Sigmoid colon (tissue), 7 donors: ENCODE measurements around the gene RNF207. TPM values are rescaled to one million over a fixed set of nuclear protein-coding genes. Genes with fewer than 3 reads are reported as not detected.

Experiments used
- DNase-seq: peaks from one replicate; pipeline ENCODE4 v3.0.0-alpha.2; 2019
- H3K27ac ChIP-seq, 4 donors: fragments of 200-600 bp; sonication (generic); one replicate each; pipeline ENCODE4 v1.5.1; 2016 to 2019; ENCODE audit warnings: mild to moderate bottlenecking in 1 of 4
- H3K27me3 ChIP-seq, 3 donors: fragments of 200-600 bp; sonication (generic); one replicate each; pipeline ENCODE4 v1.5.1; 2019; ENCODE audit warnings: mild to moderate bottlenecking in 1 of 3
- H3K36me3 ChIP-seq, 4 donors: fragments of 200-600 bp; sonication (generic); one replicate each; pipeline ENCODE4 v1.5.1; 2016 to 2019
- H3K4me1 ChIP-seq, 4 donors: fragments of 200-600 bp; sonication (generic); one replicate each; pipeline ENCODE4 v1.5.1; 2017 to 2019
- H3K4me3 ChIP-seq, 4 donors: fragments of 200-600 bp; sonication (generic); one replicate each; pipeline ENCODE4 v1.5.1; 2017 to 2019; ENCODE audit warnings: mild to moderate bottlenecking in 2 of 4, moderate library complexity in 1 of 4
- H3K9me3 ChIP-seq, 4 donors: fragments of 200-600 bp in 3 of 4; sonication (generic) in 3 of 4; one replicate each; pipeline versions ENCODE4 v1.5.1 to v1.6.1; 2013 to 2019
- CTCF ChIP-seq, 4 experiments: fragments of 450-650 bp in 3 of 4; fragments of 200-600 bp in 1 of 4; IDR thresholded peaks; one replicate each; pipeline ENCODE4 v1.5.1; 2016 to 2019; ENCODE audit warnings: antibody characterized with exemption in 4 of 4, mild to moderate bottlenecking in 3 of 4, moderate library complexity in 2 of 4
- EP300 ChIP-seq, 4 donors: sonication (generic); formaldehyde crosslinking; IDR thresholded peaks; one replicate each; pipeline ENCODE4 v1.6.1; 2017; ENCODE audit warnings: antibody characterized with exemption in 4 of 4
- POLR2A ChIP-seq, 2 donors: fragments of 450-650 bp; IDR thresholded peaks; one replicate each; pipeline ENCODE4 v1.6.1; 2016; ENCODE audit warnings: antibody characterized with exemption in 2 of 2, mild to moderate bottlenecking in 2 of 2, moderate library complexity in 2 of 2
- POLR2AphosphoS5 ChIP-seq, 4 donors: sonication (generic); formaldehyde crosslinking; IDR thresholded peaks; one replicate each; pipeline ENCODE4 v1.6.1; 2017; ENCODE audit warnings: antibody characterized with exemption in 4 of 4
- WGBS, 2 donors: extraction: QIAGEN DNeasy Blood & Tissue Kit; methylation state at CpG; one replicate each; pipeline ENCODE4 v1.1.7; 2013; 5-methylcytosine and 5-hydroxymethylcytosine counted together
- intact Hi-C: fragments of 100-400 bp; cut with DNase I; formaldehyde crosslinking; loops from one replicate; pipeline ENCODE4 v1.15.1; 2023
- polyA plus RNA-seq, 3 donors: library from polyadenylated mRNA; stranded (reverse); fragments of 200-250 nt; gene quantifications; one replicate each; pipeline ENCODE4 v1.2.3, GENCODE V29; 2013
- total RNA-seq, 4 donors: library from RNA; depleted of rRNA; stranded (reverse); fragments of >200 nt; gene quantifications; one replicate each; pipeline ENCODE4 v1.1.0, GENCODE V29; 2016
- donor health status: healthy with polysubstance abuse.
- donor health status: Bipolar disorder and iron deficiency.
- donor health status: healthy.

Gene RNF207
- total and polyA plus RNA-seq, 7 donors: 5.3 to 24.3 (median 13.3) TPM

DNA sequence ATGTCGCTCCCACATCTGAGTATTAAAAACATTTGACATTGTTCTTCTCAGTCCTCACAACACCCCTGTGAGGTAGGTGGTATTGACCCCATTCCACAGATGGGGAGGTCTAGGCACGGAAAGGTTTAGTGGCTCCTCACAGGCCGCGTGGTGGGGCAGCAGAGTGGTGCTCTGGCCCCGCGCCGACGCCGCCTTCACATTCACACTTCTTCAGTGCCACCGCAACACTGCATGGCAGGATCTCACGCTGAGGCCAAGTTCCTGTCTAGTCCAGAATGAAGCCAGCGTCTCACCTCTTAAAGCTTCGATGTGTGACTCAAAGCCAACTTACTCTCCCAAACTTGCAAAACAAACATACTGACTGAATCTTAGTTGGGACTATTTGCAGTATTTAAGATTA lies 17.7 kb downstream of the RNF207 start:
- no peak overlapping the region for H3K4me3 ChIP-seq
- no peaks in the 10 kb centered on the region for H3K27me3 ChIP-seq
- no peaks in the 10 kb centered on the region for H3K9me3 ChIP-seq
- intact Hi-C loops: no loop called here
- no peak overlapping the region for H3K27ac ChIP-seq
- no peaks in the 10 kb centered on the region for H3K4me1 ChIP-seq
- TF ChIP-seq CTCF (IDR thresholded peaks at IDR 0.05) (no peak), POLR2AphosphoS5 (IDR thresholded peaks at IDR 0.05) (no peak), EP300 (IDR thresholded peaks at IDR 0.05) (no peak), POLR2A (IDR thresholded peaks at IDR 0.05) (no peak)
- no peak for DNase-seq
- 97 to 98% methylated on average over 13 of the region's 13 CpGs for WGBS, 2 donors
- peaks cover 12 to 74% (median 39%) of the 10 kb centered on the region in 4 donors for H3K36me3 ChIP-seq

DNA sequence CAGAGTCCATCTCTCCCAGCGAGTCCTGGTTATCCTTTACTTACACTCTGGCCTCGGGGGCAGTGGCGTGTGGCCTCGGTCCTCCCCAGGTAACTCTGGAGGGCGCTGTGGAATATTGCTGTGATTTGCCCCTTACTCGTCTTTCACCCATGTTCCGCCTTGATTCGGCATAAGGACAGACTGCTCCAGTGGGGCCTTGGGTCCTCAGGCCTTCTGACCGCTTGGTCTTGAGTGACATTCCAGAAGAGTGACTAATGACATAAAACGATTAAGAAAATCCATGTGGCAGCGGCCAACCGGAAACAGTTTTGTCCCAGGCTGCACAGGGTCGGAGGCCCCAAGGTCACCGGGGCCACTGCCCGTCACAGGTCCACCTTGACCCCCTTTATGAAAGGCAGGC lies 18.8 kb downstream of the RNF207 start:
- H3K4me1 ChIP-seq: no peaks in the 10 kb centered on the region
- intact Hi-C loops: no loop called here
- no peak for DNase-seq
- H3K36me3 ChIP-seq: peaks cover 12 to 84% (median 43%) of the 10 kb centered on the region in 4 donors
- H3K27ac ChIP-seq: no peak overlapping the region
- no peaks in the 10 kb centered on the region for H3K9me3 ChIP-seq
- WGBS, 2 donors: 85 to 90% methylated on average over 15 of the region's 15 CpGs
- H3K27me3 ChIP-seq: no peaks in the 10 kb centered on the region
- TF ChIP-seq POLR2A (IDR thresholded peaks at IDR 0.05) (no peak), POLR2AphosphoS5 (IDR thresholded peaks at IDR 0.05) (no peak), EP300 (IDR thresholded peaks at IDR 0.05) (no peak), CTCF (IDR thresholded peaks at IDR 0.05) (no peak)
- H3K4me3 ChIP-seq: no peak overlapping the region

- intact Hi-C loops: no loop called here
- no peaks in the 10 kb centered on the region for H3K9me3 ChIP-seq
- no peaks in the 10 kb centered on the region for H3K4me1 ChIP-seq
- no peak overlapping the region for H3K27ac ChIP-seq
- H3K4me3 ChIP-seq: no peak overlapping the region
- WGBS, 2 donors: 94 to 96% methylated on average over 8 of the region's 8 CpGs
- no peaks in the 10 kb centered on the region for H3K27me3 ChIP-seq
- peaks cover 22 to 90% (median 48%) of the 10 kb centered on the region in 4 donors for H3K36me3 ChIP-seq
- no peak for TF ChIP-seq CTCF (IDR thresholded peaks at IDR 0.05)
- no peak for TF ChIP-seq EP300 (IDR thresholded peaks at IDR 0.05)
- no peak for TF ChIP-seq POLR2A (IDR thresholded peaks at IDR 0.05)
- no peak for TF ChIP-seq POLR2AphosphoS5 (IDR thresholded peaks at IDR 0.05)
- DNase-seq: no peak
Observed at GRCh38 chr1:6225651-6226050, 19.7 kb downstream of the RNF207 start.

- 63 to 73% methylated on average over 1 of the region's 1 CpG for WGBS, 2 donors
- Histone ChIP-seq H3K9me3 (no peaks in the 10 kb centered on the region), H3K4me1 (peaks cover 0 to 19% (median 14%) of the 10 kb centered on the region in 4 donors), H3K4me3 (no peak overlapping the region), H3K27me3 (peaks cover 0 to 1% (median 0%) of the 10 kb centered on the region in 3 donors), H3K36me3 (peaks cover 17 to 54% (median 20%) of the 10 kb centered on the region in 4 donors), H3K27ac (no peak overlapping the region)
- intact Hi-C loops: no loop called here
- DNase-seq: no peak
- TF ChIP-seq EP300 (IDR thresholded peaks at IDR 0.05): no peak
- no peak for TF ChIP-seq CTCF (IDR thresholded peaks at IDR 0.05)
- no peak for TF ChIP-seq POLR2AphosphoS5 (IDR thresholded peaks at IDR 0.05)
- TF ChIP-seq POLR2A (IDR thresholded peaks at IDR 0.05): no peak
Observed at GRCh38 chr1:6233376-6233775, 27.5 kb downstream of the RNF207 start.
